ENCODE measurements around the gene MOSPD3. TPM values are rescaled to one million over a fixed set of nuclear protein-coding genes. Genes with fewer than 3 reads are reported as not detected.

Gene MOSPD3
- total and polyA plus RNA-seq, 2 of the 13 experiments (the other 11 are each of a cell fraction or from before 2014, with no cell fraction given), result 7.6 to 8.8 TPM

DNA sequence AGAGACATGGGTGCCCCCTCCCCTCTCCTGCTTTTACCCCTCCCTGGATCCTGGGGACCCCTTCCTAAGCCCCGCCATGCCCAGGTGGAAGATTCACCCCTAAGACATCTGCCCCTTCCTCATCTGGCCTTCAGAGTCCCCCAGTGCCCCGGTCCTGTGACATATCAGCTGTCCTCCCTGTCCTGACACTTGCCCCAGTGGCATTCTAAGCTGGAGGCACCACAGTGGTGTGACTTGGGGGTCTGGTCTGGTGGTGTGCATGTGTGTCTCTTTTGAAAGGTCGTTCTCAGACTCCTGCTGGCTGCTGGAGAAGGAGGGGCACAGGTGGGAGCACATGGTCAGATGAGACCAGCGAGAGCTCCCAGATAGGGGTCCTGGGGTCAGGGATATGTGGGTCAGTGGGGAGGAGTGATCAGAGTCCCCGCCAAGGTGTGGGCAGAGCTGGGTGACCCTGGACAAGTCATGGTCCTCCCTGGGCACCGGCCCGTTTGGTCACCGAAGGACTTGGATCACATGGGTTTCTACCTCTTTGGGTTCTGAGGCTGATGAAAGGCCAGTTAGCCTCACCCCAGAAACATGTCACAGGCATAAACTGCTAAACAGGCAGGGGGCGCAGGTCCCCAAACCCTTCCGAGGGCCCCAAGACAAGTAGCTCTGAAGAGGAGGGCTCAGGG lies 29.7 kb downstream of the MOSPD3 start (continued):
- TF ChIP-seq ZSCAN22 (CRISPR knock-in tag; IDR thresholded peaks at IDR 0.05), result no peak
- no peak for TF ChIP-seq HOXA9 (CRISPR knock-in tag; IDR thresholded peaks at IDR 0.05; ENCODE audit: borderline replicate concordance)
- TF ChIP-seq, protein P1, sequence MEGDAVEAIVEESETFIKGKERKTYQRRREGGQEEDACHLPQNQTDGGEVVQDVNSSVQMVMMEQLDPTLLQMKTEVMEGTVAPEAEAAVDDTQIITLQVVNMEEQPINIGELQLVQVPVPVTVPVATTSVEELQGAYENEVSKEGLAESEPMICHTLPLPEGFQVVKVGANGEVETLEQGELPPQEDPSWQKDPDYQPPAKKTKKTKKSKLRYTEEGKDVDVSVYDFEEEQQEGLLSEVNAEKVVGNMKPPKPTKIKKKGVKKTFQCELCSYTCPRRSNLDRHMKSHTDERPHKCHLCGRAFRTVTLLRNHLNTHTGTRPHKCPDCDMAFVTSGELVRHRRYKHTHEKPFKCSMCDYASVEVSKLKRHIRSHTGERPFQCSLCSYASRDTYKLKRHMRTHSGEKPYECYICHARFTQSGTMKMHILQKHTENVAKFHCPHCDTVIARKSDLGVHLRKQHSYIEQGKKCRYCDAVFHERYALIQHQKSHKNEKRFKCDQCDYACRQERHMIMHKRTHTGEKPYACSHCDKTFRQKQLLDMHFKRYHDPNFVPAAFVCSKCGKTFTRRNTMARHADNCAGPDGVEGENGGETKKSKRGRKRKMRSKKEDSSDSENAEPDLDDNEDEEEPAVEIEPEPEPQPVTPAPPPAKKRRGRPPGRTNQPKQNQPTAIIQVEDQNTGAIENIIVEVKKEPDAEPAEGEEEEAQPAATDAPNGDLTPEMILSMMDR (CRISPR knock-in tag; IDR thresholded peaks at IDR 0.05), result no peak; the same call in 1 of the 2 replicates
- TF ChIP-seq ZNF589 (CRISPR knock-in tag; conservative IDR thresholded peaks at IDR 0.05), result no peak
- TF ChIP-seq, protein P2, sequence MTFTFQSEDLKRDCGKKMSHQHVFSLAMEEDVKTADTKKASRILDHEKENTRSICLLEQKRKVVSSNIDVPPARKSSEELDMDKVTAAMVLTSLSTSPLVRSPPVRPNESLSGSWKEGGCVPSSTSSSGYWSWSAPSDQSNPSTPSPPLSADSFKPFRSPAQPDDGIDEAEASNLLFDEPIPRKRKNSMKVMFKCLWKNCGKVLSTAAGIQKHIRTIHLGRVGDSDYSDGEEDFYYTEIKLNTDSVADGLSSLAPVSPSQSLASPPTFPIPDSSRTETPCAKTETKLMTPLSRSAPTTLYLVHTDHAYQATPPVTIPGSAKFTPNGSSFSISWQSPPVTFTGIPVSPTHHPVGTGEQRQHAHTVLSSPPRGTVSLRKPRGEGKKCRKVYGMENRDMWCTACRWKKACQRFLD (CRISPR knock-in tag; IDR thresholded peaks at IDR 0.05; ENCODE audit: borderline replicate concordance), result no peak
- no peak for TF ChIP-seq ZNF3 (CRISPR knock-in tag; IDR thresholded peaks at IDR 0.05)
- TF ChIP-seq, protein P3, sequence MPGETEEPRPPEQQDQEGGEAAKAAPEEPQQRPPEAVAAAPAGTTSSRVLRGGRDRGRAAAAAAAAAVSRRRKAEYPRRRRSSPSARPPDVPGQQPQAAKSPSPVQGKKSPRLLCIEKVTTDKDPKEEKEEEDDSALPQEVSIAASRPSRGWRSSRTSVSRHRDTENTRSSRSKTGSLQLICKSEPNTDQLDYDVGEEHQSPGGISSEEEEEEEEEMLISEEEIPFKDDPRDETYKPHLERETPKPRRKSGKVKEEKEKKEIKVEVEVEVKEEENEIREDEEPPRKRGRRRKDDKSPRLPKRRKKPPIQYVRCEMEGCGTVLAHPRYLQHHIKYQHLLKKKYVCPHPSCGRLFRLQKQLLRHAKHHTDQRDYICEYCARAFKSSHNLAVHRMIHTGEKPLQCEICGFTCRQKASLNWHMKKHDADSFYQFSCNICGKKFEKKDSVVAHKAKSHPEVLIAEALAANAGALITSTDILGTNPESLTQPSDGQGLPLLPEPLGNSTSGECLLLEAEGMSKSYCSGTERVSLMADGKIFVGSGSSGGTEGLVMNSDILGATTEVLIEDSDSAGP (CRISPR knock-in tag; IDR thresholded peaks at IDR 0.05; ENCODE audit: borderline replicate concordance), result peak; percentile 30; the same call in 1 of the 2 replicates
- no peak for TF ChIP-seq ZNF484 (CRISPR knock-in tag; IDR thresholded peaks at IDR 0.05; ENCODE audit: borderline replicate concordance, low read depth)
- TF ChIP-seq TMF1 (CRISPR knock-in tag; IDR thresholded peaks at IDR 0.05; ENCODE audit: low read depth), result no peak
- TF ChIP-seq, protein P4, sequence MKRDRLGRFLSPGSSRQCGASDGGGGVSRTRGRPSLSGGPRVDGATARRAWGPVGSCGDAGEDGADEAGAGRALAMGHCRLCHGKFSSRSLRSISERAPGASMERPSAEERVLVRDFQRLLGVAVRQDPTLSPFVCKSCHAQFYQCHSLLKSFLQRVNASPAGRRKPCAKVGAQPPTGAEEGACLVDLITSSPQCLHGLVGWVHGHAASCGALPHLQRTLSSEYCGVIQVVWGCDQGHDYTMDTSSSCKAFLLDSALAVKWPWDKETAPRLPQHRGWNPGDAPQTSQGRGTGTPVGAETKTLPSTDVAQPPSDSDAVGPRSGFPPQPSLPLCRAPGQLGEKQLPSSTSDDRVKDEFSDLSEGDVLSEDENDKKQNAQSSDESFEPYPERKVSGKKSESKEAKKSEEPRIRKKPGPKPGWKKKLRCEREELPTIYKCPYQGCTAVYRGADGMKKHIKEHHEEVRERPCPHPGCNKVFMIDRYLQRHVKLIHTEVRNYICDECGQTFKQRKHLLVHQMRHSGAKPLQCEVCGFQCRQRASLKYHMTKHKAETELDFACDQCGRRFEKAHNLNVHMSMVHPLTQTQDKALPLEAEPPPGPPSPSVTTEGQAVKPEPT (CRISPR knock-in tag; IDR thresholded peaks at IDR 0.05; ENCODE audit: low read depth), result no peak
- 0 out of 2 replicates have a peak, but pooled peaks have one; percentile 10 for TF ChIP-seq HNRNPL (IDR thresholded peaks at IDR 0.05; ENCODE audit: low read depth, low read length)
- no peak for TF ChIP-seq GTF3A (CRISPR knock-in tag; conservative IDR thresholded peaks at IDR 0.05)
- no peak for TF ChIP-seq RXRB (CRISPR knock-in tag; IDR thresholded peaks at IDR 0.05; ENCODE audit: borderline replicate concordance)
- TF ChIP-seq, protein P5, sequence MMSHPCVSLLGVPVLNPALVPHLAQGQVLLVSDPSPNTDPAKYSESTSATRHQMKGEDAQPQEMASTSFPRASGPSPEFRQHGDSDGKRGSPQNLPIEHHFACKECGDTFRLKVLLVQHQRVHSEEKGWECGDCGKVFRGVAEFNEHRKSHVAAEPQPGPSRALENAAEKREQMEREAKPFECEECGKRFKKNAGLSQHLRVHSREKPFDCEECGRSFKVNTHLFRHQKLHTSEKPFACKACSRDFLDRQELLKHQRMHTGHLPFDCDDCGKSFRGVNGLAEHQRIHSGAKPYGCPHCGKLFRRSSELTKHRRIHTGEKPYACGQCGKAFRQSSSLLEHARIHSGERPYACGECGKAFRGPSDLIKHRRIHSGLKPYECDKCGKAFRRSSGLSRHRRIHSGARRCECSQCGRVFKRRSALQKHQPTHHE (CRISPR knock-in tag; IDR thresholded peaks at IDR 0.05; ENCODE audit: borderline replicate concordance), result 0 out of 2 replicates have a peak, but pooled peaks have one; percentile 68
- no peak for TF ChIP-seq ZNF101 (CRISPR knock-in tag; IDR thresholded peaks at IDR 0.05; ENCODE audit: borderline replicate concordance, low read depth)
- TF ChIP-seq, protein P6, sequence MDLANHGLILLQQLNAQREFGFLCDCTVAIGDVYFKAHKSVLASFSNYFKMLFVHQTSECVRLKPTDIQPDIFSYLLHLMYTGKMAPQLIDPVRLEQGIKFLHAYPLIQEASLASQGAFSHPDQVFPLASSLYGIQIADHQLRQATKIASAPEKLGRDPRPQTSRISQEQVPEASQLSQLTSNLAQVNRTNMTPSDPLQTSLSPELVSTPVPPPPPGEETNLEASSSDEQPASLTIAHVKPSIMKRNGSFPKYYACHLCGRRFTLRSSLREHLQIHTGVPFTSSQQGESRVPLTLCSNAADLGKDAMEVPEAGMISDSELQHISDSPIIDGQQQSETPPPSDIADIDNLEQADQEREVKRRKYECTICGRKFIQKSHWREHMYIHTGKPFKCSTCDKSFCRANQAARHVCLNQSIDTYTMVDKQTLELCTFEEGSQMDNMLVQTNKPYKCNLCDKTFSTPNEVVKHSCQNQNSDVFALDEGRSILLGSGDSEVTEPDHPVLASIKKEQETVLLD (CRISPR knock-in tag; IDR thresholded peaks at IDR 0.05; ENCODE audit: low read depth), result no peak
- TF ChIP-seq, protein P7, sequence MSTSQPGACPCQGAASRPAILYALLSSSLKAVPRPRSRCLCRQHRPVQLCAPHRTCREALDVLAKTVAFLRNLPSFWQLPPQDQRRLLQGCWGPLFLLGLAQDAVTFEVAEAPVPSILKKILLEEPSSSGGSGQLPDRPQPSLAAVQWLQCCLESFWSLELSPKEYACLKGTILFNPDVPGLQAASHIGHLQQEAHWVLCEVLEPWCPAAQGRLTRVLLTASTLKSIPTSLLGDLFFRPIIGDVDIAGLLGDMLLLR (CRISPR knock-in tag; IDR thresholded peaks at IDR 0.05), result no peak
- TF ChIP-seq ZNF230 (CRISPR knock-in tag; IDR thresholded peaks at IDR 0.05), result no peak
